A375 (cell line): ENCODE data around the gene GTF3C6. TPM values are rescaled to one million over a fixed set of nuclear protein-coding genes. Genes with fewer than 3 reads are reported as not detected.

Source experiments
- total RNA-seq: library from RNA; depleted of rRNA; stranded (reverse); fragments of >200 nt; shearing (Covaris generic); gene quantifications from 2 replicates; pipeline ENCODE4 v1.2.3, GENCODE V29; 2014; rRNA removed

GTF3C6 gene
- 73.9 and 77.7 TPM in 2 replicates for total RNA-seq

DNA sequence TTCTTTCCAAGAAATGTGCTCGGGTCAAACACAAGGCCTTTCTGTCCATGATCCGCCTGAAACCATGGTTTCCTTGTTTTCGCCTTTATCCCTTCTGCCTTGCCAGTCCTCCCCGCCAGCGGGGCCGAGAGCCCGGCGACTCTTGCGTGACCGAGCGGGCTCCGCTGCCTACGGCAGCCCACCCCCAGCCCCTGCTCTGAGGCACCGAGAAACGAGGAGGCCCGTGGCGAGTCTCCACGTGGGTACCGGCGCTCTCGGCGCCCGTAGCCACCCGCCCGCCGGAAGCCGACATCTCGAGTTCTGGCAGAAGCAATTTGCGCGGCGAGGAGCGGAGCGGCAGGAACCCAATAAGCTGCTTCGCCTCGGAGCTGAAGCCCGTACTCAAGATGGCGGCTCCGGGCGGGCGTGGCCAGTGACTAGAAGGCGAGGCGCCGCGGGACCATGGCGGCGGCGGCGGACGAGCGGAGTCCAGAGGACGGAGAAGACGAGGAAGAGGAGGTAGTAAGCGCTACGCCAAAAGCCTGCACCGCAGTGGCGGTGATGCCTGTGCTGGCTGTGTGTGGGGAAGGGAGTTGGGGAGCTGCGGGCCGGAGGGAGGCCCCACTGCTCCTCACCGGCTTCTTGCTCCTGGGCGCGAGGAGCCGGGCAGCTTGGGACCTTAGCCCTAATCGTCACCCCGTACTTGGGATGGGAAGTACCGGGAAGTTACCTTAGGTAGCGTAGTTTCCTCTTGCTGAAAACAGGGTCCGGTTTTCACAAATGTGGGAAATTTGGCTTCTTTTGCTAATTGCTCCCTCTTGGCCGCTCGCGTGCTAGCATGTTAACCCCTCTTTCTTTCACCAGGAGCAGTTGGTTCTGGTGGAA lies at the start of gene GTF3C6:
Gene GTF3C6, plus strand, starts transcription at position 378 of the 864 bp plus-strand sequence. Its CDS starts 64 bp downstream, at position 442.

Other genes starting within 250 kb of the GTF3C6 start
- gene CDK19, start 143.2 kb upstream of the GTF3C6 start, total RNA-seq = 4.3 and 5.4 TPM in 2 replicates
- gene AMD1, start 83.9 kb upstream of the GTF3C6 start, total RNA-seq = 57.1 and 72.4 TPM in 2 replicates
- 40.9 and 50.3 TPM in 2 replicates for gene RPF2, start 23.3 kb downstream of the GTF3C6 start, total RNA-seq
- gene SLC16A10, start 128.8 kb downstream of the GTF3C6 start, total RNA-seq = 2.8 and 5.1 TPM in 2 replicates